HUES64 (cell line): ENCODE measurements around the gene C1QTNF6.

Experiments used
- H3K27ac ChIP-seq: 2 replicates; pipeline ENCODE4 v1.7.0; 2013; ENCODE audit warnings: low read depth, low read length, inconsistent platforms
- H3K27me3 ChIP-seq: 2 replicates; pipeline ENCODE4 v1.6.1; 2013; ENCODE audit warnings: mild to moderate bottlenecking, low read length; ENCODE audit not compliant: insufficient read depth
- H3K36me3 ChIP-seq: 2 replicates; pipeline ENCODE4 v1.6.1; 2013; ENCODE audit warnings: mild to moderate bottlenecking, low read length; ENCODE audit not compliant: insufficient read depth
- H3K4me1 ChIP-seq: 2 replicates; pipeline ENCODE4 v1.6.1; 2013; ENCODE audit warnings: mild to moderate bottlenecking, low read length, moderate library complexity; ENCODE audit not compliant: insufficient read depth
- H3K4me3 ChIP-seq: 2 replicates; pipeline ENCODE4 v1.5.1; 2013; ENCODE audit warnings: mild to moderate bottlenecking, low read length, moderate library complexity
- H3K9ac ChIP-seq: 2 replicates; pipeline ENCODE4 v1.6.1; 2013; ENCODE audit warnings: mild to moderate bottlenecking, low read depth, low read length
- H3K9me3 ChIP-seq: 2 replicates; pipeline ENCODE4 v1.6.1; 2013; ENCODE audit warnings: low read depth, low read length; ENCODE audit not compliant: insufficient read depth
- WGBS: fragments of 150-250, 120-280 bp; methylation state at CpG from one replicate; pipeline ENCODE4 v1.1.7; 2013; ENCODE audit warnings: missing lambda C conversion rate; 5-methylcytosine and 5-hydroxymethylcytosine counted together

The C1QTNF6 gene

DNA sequence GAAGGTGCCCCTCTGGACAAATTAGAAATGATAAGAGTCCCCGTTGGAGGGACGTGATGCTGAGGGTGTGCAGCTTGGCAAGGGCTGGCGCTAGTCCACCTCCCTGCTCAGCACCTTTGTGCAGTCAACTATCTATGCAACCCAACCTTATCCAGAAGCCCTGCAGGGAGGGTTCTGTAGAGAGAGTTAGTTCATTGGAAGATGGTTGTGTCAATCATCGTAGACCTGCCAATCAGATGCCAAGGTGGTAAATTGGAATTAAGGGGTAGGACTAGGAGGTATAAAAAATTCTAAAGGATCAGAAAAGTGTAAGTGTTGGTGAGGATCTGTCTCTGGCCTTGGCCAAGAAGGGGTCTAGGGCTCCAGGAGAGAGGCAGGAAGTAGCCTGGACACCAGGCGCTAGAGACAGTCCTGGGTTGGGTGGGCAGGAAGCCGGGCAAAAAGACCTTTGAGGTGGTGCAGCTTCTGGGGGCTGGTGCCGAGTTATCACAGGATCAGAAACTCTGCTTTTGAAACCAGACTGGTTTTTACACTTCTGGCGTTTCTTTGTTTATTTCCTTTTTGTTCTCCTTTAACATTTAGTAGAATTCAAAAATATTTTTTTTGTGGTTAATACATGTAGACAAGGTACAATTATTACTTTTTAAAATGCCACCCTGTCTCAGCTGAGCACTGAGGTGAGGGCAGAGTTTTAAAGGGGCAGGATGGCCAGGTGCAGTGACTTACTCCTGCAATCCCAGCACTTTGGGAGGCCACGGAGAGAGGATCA, 1.6 kb downstream of the C1QTNF6 start:
- Histone ChIP-seq H3K9ac (no peak overlapping the region), H3K27me3 (no peaks in the 10 kb centered on the region), H3K9me3 (peaks cover 8% of the 10 kb centered on the region; the same call in 1 of the 2 replicates), H3K4me1 (peaks cover 34% of the 10 kb centered on the region), H3K36me3 (peaks cover 2% of the 10 kb centered on the region; the same call in 1 of the 2 replicates), H3K4me3 (no peak overlapping the region), H3K27ac (no peak overlapping the region)
- 77% methylated on average over 9 of the region's 9 CpGs for WGBS

- Histone ChIP-seq H3K4me3 (no peak overlapping the region), H3K27ac (no peak overlapping the region)
- WGBS, result 92% methylated on average over 13 of the region's 13 CpGs
Observed at GRCh38 chr22:37185646-37186227, 2.3 kb downstream of the C1QTNF6 start.

GRCh38 chr22:37184816-37185541, 3.1 kb downstream of the C1QTNF6 start:
- H3K9me3 ChIP-seq, result no peaks in the 10 kb centered on the region
- H3K27ac ChIP-seq, result no peak overlapping the region
- H3K36me3 ChIP-seq, result no peaks in the 10 kb centered on the region
- H3K4me1 ChIP-seq, result peaks cover 32% of the 10 kb centered on the region
- H3K4me3 ChIP-seq, result no peak overlapping the region
- no peaks in the 10 kb centered on the region for H3K27me3 ChIP-seq
- WGBS, result 96% methylated on average over 17 of the region's 18 CpGs
- no peak overlapping the region for H3K9ac ChIP-seq

More at GRCh38 chr22:37185646-37186227, 2.3 kb downstream of the C1QTNF6 start:
- Histone ChIP-seq H3K9me3 (peaks cover 2% of the 10 kb centered on the region; the same call in 1 of the 2 replicates), H3K9ac (no peak overlapping the region), H3K36me3 (peaks cover 2% of the 10 kb centered on the region; the same call in 1 of the 2 replicates), H3K4me1 (peaks cover 34% of the 10 kb centered on the region), H3K27me3 (no peaks in the 10 kb centered on the region)

GRCh38 chr22:37184380-37184755, 3.7 kb downstream of the C1QTNF6 start:
- Histone ChIP-seq H3K9ac (no peak overlapping the region), H3K36me3 (no peaks in the 10 kb centered on the region), H3K4me1 (peaks cover 26% of the 10 kb centered on the region), H3K4me3 (no peak overlapping the region), H3K27ac (no peak overlapping the region), H3K27me3 (no peaks in the 10 kb centered on the region), H3K9me3 (no peaks in the 10 kb centered on the region)
- 91% methylated on average over 12 of the region's 12 CpGs for WGBS

DNA sequence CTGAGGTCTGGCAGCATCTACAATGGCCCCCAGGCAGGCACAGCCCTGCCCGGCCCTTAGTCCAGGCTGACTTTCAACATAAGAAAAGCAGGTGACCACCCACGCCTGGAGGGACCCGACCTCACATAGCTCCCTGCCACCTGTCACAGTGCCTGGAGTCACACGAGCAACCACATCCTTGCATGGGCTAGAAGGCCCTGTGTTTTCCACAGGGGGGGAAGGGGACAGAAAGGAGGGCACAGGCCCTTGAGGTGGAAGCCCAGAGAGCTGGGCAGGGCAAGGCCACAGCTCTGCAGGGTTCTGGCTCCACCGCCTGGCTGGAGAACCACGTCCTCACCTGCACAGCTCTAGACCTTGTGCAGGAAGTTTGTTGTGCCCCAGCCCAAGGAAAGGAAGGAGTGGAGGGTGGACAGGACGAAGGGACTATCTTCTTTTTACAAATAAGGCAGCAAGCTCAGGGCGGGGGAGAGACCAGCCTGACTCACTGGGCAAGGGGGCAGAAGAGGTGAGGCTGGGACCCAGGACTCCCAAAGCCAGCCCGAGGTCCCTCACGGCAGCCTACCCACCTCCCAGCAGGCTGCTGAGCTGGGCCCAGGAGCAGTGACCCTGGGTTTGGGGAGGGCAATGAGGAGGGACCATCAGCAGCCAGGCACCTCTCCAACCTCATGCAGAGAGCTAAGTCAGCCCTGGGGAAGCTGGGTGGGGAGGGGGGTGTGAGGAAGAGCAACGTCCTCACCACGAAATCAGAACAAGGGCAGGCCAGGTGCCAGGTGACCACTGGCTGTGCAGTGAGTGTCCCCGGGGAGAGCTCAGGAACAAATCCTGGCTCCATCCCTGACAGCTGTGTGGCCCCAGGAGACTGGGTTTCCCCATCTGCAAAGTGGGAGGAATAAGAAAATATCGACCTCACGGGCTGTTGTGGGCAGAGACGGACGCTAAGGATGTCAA, 4.3 kb downstream of the C1QTNF6 start:
- Histone ChIP-seq H3K27me3 (no peaks in the 10 kb centered on the region), H3K27ac (no peak overlapping the region), H3K9me3 (no peaks in the 10 kb centered on the region), H3K9ac (no peak overlapping the region), H3K4me1 (peaks cover 20% of the 10 kb centered on the region), H3K36me3 (no peaks in the 10 kb centered on the region), H3K4me3 (no peak overlapping the region)
- 83% methylated on average over 17 of the region's 17 CpGs for WGBS

DNA sequence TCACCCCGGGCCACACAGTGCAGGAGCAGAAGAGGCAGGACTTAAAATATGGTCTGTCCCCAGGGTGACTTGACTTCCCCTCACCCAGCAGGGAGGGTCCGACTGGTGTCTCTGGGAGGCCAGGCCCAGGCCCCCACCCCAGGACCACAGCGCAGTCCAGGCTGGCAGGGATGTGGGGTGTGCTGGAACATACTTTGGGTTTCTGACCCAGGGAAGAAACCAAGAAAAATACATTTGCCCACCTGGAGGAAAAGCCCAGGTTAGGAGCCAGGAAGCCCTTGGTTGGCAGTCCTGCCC, 5.2 kb downstream of the C1QTNF6 start:
- 89% methylated on average over 3 of the region's 3 CpGs for WGBS
- Histone ChIP-seq H3K9me3 (no peaks in the 10 kb centered on the region), H3K27me3 (no peaks in the 10 kb centered on the region), H3K4me3 (no peak overlapping the region), H3K36me3 (no peaks in the 10 kb centered on the region), H3K27ac (no peak overlapping the region), H3K9ac (no peak overlapping the region), H3K4me1 (peaks cover 15% of the 10 kb centered on the region)

- WGBS, result 93% methylated on average over 37 of the region's 37 CpGs
- Histone ChIP-seq H3K27me3 (no peaks in the 10 kb centered on the region), H3K4me1 (peaks cover 10% of the 10 kb centered on the region)
Observed at GRCh38 chr22:37182101-37182948, 5.7 kb downstream of the C1QTNF6 start.

GRCh38 chr22:37181681-37182080, 6.4 kb downstream of the C1QTNF6 start:
- Histone ChIP-seq H3K27me3 (no peaks in the 10 kb centered on the region), H3K4me1 (peaks cover 4% of the 10 kb centered on the region), H3K9me3 (no peaks in the 10 kb centered on the region), H3K9ac (no peak overlapping the region), H3K4me3 (no peak overlapping the region), H3K36me3 (no peaks in the 10 kb centered on the region), H3K27ac (no peak overlapping the region)
- 88% methylated on average over 4 of the region's 4 CpGs for WGBS

More at GRCh38 chr22:37182101-37182948, 5.7 kb downstream of the C1QTNF6 start:
- Histone ChIP-seq H3K27ac (no peak overlapping the region), H3K36me3 (no peaks in the 10 kb centered on the region), H3K4me3 (no peak overlapping the region), H3K9ac (no peak overlapping the region), H3K9me3 (no peaks in the 10 kb centered on the region)

GRCh38 chr22:37180531-37181231, 7.4 kb downstream of the C1QTNF6 start:
- Histone ChIP-seq H3K27me3 (no peaks in the 10 kb centered on the region), H3K9ac (no peak overlapping the region), H3K4me3 (no peak overlapping the region), H3K9me3 (no peaks in the 10 kb centered on the region), H3K36me3 (no peaks in the 10 kb centered on the region), H3K4me1 (no peaks in the 10 kb centered on the region), H3K27ac (no peak overlapping the region)
- 89% methylated on average over 13 of the region's 15 CpGs for WGBS
